HL-60/S4 treated with retinoic acid at 250 ng/mL for 4 days and 3 days (cell line): ENCODE results near the gene FGL2.
"Not testable (repeated sequence)": the region's sequence is repeated elsewhere in the genome, so short reads cannot be mapped to it uniquely, and the experiment has no call there.

Experiments
- in situ Hi-C: fragments of 300-500 bp; cut with MboI; formaldehyde crosslinking; loops from 2 replicates; pipeline ENCODE4 v1.7.0; 2022; ENCODE audit warnings: low sequenced_read_pairs

FGL2 gene

GRCh38 chr7:77199013-77199966 lies at the start of gene FGL2:
TSS of gene FGL2 (minus strand) at chr7:77199819. CDS start at chr7:77199793, 26 bp downstream.
- in situ Hi-C loops, result no loop called here

DNA sequence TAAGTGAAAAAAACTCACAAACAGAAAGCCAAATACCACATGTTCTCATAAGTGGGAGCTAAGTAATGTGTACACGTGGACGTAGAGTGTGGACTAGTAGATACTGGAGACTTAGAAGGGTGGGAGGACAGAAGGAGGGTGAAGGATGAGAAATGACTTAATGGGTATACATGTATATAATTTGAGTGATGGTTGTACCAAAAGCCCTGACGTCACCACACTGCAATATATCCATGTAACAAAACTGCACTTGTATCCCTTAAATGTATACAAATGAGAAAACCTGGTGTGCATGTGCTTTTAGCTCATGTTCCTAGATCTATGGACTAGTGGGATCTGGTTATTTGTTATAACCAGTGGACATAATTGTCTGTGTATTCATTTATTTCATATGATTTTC lies 48.5 kb upstream of the FGL2 start:
- in situ Hi-C loops, result loop anchor here (10.0 kb wide), 1 partner anchor 123 kb away; the partner anchor contains the start of gene CCDC146

DNA sequence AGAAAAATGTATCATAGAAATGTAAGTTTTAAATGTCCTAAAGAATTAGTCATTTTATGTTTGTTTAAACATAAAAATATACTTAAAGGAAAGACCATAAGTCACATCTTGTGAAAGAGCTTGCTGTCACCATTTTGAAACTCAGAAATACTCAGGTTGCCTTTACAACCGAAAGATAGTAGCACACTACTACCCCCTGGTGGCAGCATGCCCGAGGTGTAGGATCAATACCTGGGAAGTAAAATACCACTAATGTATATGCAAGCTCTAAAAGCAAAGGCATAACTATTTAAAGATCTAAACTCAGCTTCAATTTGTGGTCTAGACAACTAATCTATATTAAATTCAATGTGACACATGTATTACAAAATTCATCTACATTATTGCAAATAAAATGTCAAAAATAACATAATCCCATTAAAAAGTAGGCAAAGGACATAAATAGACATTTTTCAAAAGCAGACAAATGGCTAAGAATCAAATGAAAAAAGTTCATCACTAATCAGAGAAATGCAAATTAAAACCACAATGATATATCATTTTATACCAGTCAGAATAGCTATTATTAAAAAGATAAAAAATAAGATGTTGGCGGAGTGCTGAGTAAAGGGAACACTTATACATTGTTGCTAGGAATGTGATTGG lies 47.7 kb upstream of the FGL2 start:
- in situ Hi-C loops, result loop anchor here (10.0 kb wide), 1 partner anchor 123 kb away; the partner anchor contains the start of gene CCDC146

DNA sequence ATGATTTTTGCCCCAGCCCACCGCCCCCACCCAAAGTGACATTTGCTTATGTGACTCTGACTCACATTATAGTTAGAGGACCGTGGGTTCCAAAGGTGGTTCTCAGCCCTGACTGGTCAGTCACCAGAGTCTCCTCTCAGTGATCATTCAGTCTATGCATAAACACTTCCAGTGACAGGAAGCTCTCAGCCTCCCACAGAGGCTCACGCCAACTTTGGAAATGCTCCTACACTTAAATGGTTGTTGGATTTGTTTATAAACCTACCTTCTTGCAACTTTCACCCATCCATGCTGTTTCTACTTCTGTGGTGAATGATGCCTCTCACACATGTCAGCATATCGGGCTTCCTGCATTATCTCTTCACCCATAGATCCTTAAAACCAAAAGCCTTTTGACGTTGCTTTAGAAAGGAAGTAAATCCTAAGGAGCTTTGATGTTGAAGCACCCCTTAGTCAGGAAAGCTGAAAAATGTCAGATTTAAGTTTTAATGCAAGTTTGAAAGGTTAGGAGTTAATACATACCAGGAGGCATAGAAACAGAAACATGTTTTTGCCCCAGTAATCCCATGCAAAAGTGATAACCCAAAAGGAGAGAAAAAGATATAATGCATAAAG lies 46.5 kb upstream of the FGL2 start:
- in situ Hi-C loops, result loop anchor here (10.0 kb wide), 1 partner anchor 121 kb away; the partner anchor contains the start of gene CCDC146

GRCh38 chr7:77245015-77245755 lies 45.6 kb upstream of the FGL2 start:
- in situ Hi-C loops, result loop anchor here (10.0 kb wide), 1 partner anchor 120 kb away; the partner anchor contains the start of gene CCDC146

GRCh38 chr7:77244222-77244934 lies 44.8 kb upstream of the FGL2 start:
- in situ Hi-C loops, result loop anchor here (10.0 kb wide), 1 partner anchor 120 kb away; the partner anchor contains the start of gene CCDC146

DNA sequence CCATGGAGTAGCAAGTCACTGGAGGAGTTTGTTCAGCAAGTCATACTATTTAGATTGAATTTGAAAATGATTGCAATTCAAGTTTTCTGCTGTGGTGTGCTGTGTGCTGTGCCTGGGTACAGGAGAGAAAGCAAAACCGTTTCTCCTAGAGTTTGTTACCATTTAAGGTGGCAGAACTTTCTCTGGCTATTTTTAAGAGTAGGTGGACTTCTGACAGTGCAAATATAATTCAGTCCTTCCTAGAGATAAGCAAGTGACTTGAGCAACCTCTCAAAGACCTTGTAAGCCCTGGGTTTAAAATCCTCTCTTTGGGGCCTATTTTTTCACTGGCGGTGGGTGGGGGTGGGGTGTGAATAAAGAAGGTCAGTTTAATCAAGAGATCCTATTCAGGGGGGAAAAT lies 42.9 kb upstream of the FGL2 start:
- in situ Hi-C loops, result loop anchor here (10.0 kb wide), 1 partner anchor 118 kb away; the partner anchor contains the start of gene CCDC146

DNA sequence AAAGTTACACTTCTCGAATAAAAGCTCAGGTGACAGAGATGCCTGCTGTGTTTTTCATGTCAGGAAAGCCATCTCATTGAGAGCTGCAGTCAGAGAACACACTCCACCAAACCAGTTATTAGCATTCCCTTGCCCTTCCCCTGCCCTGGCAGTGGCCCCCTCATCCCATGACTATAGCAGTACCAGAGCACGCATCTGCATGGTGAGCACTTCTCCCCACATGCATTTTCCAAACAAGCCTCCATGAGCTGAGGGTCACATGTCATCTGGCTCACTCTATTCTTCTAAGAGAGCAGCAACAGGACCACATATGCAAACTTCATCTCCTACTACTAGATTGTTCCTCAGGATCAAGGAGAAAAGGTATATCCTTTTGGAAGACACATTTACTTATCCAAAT lies 42.4 kb upstream of the FGL2 start:
- in situ Hi-C loops, result loop anchor here (10.0 kb wide), 1 partner anchor 117 kb away; the partner anchor contains the start of gene CCDC146

- in situ Hi-C loops, result no loop called here
Measured at GRCh38 chr7:77239471-77239870, 39.9 kb upstream of the FGL2 start.

- in situ Hi-C loops, result no loop called here
Measured at GRCh38 chr7:77238703-77239136, 39.1 kb upstream of the FGL2 start.

DNA sequence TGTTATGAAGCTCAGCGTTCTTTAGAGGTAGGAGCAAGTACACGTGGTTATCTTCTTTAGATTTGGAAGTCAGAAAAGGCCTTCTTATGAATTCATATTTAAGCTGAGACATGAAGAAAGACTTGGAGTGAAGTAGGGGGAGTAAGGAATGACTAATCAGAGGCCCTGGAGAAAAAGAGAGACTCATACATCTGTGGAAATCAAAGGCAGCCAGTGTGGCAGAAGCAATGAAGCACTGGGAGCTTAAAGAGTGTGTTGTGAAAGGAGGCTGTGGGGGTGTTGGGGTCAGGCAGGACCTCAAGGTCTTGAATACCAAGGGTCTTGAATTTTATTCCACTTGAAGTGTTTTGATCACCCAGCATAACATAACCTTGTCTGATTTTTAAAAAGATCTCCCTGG lies 35.7 kb upstream of the FGL2 start:
- in situ Hi-C loops, result no loop called here

- in situ Hi-C loops, result no loop called here
Measured at GRCh38 chr7:77232467-77232866, 32.8 kb upstream of the FGL2 start.

DNA sequence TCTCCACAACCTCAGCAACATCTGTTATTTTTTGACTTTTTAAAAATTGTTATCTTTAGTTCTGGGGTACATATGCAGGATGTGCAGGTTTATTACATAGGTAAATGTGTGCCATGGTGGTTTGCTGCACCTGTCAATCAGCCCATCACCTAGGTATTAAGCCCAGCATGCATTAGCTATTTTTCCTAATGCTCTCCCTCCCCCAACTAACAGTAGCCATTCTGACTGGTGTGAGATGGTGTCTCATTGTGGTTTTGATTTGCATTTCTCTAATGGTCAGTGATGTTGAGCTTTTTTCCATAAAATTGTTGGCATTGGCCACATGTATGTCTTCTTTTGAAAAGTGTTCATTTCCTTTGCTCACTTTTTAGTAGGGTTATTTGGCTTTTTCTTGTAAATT lies 29.2 kb upstream of the FGL2 start:
- in situ Hi-C loops, result not testable (repeated sequence)

DNA sequence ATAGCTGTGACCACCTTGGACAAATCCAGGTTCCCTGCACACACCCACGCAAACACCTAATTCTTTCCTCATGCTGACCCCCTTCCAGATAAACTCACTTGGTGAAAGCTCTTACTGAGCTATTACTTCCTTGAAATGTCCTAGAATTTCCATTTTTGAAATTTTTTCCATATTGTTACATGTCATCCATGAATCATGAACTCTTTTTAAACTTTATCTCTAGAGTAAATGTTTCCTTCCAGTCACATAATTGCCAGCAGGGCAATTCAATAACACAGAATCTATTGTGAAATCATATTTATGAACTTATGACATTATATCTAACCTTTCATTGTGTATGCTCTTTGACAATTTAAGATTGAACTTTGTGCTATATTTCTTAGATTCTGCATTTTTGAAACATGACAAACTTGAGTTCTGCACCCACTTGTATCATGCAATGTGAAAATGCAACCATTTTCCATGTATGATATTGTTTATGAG lies 26.8 kb upstream of the FGL2 start:
- in situ Hi-C loops, result no loop called here

- in situ Hi-C loops, result no loop called here
Measured at GRCh38 chr7:77223261-77223660, 23.6 kb upstream of the FGL2 start.

DNA sequence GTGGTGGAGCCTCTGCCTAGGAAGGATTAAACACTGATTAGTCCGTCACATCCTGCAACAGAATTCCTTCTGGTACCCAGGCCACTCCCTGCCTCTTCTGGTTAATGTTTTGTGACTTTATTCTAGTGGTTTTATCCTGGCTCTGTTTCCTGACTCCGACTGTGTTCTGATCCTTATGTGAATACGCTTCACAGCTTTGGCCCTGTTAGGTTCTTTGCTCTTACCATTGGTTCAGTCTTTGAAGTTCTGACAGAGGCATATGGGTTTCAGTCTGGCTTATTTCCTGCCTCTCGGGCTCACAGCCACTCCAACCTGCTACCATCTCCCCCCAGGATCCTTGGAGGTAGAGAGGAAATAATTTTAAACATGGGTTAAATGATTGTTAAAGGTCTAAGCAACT lies 23.2 kb upstream of the FGL2 start:
- in situ Hi-C loops, result no loop called here

- in situ Hi-C loops, result no loop called here
Measured at GRCh38 chr7:77222065-77222464, 22.4 kb upstream of the FGL2 start.

GRCh38 chr7:77219701-77220331 lies 20.2 kb upstream of the FGL2 start:
- in situ Hi-C loops, result not testable (repeated sequence)
